ENCODE results near the gene TMEM256.

- no peak for TF ChIP-seq CTCF (IDR thresholded peaks at IDR 0.05)
- no peak for TF ChIP-seq ZFX (IDR thresholded peaks at IDR 0.05; ENCODE audit: borderline replicate concordance)
Measured at GRCh38 chr17:7380321-7380720, 23.6 kb downstream of the TMEM256 start.

Data from 22Rv1 (cell line).